Measurements from ENCODE around the gene KLHL21. TPM values are rescaled to one million over a fixed set of nuclear protein-coding genes. Genes with fewer than 3 reads are reported as not detected.
A peak's percentile ranks its signal among the peaks of the same experiment; 100 is the strongest.
"Not testable (repeated sequence)": the region's sequence is repeated elsewhere in the genome, so short reads cannot be mapped to it uniquely, and the experiment has no call there.

Gene KLHL21
- total RNA-seq, 1 donor from 2014 or later: 42.3 TPM

DNA sequence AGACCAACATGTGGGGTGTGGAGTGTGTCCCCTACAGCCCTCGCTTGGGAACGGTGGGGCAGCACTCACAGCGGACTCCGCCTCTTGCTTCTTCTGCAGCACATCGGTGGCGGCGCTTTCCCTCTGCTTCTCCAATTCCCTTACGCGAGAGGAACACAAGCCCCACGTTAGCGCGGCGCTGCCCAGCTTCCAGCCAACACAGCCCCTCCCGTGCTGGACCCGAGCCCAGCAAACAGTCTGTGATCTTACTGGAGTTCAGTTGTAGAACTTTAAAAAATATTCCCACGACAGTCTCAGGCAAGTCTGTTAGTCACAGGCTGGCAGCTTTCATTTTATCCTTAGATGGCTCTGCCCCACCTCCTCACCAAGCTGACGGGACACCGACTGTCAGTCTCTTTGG, 35.6 kb upstream of the KLHL21 start:
- FAIRE-seq: no peak
- TF ChIP-seq EZH2 (IDR thresholded peaks at IDR 0.05; ENCODE audit: insufficient read depth, low read length): no peak
- TF ChIP-seq CTCF (IDR thresholded peaks at IDR 0.05; ENCODE audit: insufficient read depth, low read depth, low read length): no peak
- H3K27me3 Mint-ChIP-seq (ENCODE audit: low read depth, unreplicated experiment): no peaks in the 10 kb centered on the region
- no peaks in the 10 kb centered on the region for H3K9me3 Mint-ChIP-seq (ENCODE audit: unreplicated experiment)
- peaks cover 9% of the 10 kb centered on the region for H3K4me1 ChIP-seq (ENCODE audit: insufficient read depth, low read length)
- no peaks in the 10 kb centered on the region for H3K9me3 ChIP-seq (ENCODE audit: insufficient read depth, low read depth, low read length)
- no peaks in the 10 kb centered on the region for H3K27me3 ChIP-seq (ENCODE audit: insufficient read depth, low read length)
- no peaks in the 10 kb centered on the region for H4K20me1 ChIP-seq (ENCODE audit: insufficient read depth, low read length)
- H3K4me1 Mint-ChIP-seq (ENCODE audit: low read depth, unreplicated experiment): no peaks in the 10 kb centered on the region
- no peak overlapping the region for H3K9ac ChIP-seq (ENCODE audit: low read length)
- no peak overlapping the region for H3K27ac Mint-ChIP-seq (ENCODE audit: unreplicated experiment)
- no peak overlapping the region for H3K4me3 ChIP-seq (ENCODE audit: insufficient read depth, low read depth, low read length)
- no peak overlapping the region for H3K27ac ChIP-seq (ENCODE audit: low read depth, low read length)
- no peaks in the 10 kb centered on the region for H3K79me2 ChIP-seq (ENCODE audit: insufficient read depth, low read length)
- H3K4me3 Mint-ChIP-seq (ENCODE audit: unreplicated experiment): no peak overlapping the region
- peaks cover 14% of the 10 kb centered on the region for H3K36me3 ChIP-seq (ENCODE audit: insufficient read depth, low read length)
- peaks cover 20% of the 10 kb centered on the region for H3K36me3 Mint-ChIP-seq (ENCODE audit: low read depth, unreplicated experiment)
- H3K4me2 ChIP-seq (ENCODE audit: low read length): peak overlapping the region; percentile 20
- peak; percentile 73 for DNase-seq (ENCODE audit: low read depth)
- no peak overlapping the region for H2AFZ ChIP-seq (ENCODE audit: low read depth, low read length)

GRCh38 chr1:6637770-6638169, 35.1 kb upstream of the KLHL21 start:
- H4K20me1 ChIP-seq (ENCODE audit: insufficient read depth, low read length): no peaks in the 10 kb centered on the region
- no peak overlapping the region for H3K9ac ChIP-seq (ENCODE audit: low read length)
- Mint-ChIP-seq H3K27ac (ENCODE audit: unreplicated experiment) (no peak overlapping the region), H3K36me3 (ENCODE audit: low read depth, unreplicated experiment) (peaks cover 19% of the 10 kb centered on the region), H3K27me3 (ENCODE audit: low read depth, unreplicated experiment) (no peaks in the 10 kb centered on the region), H3K4me1 (ENCODE audit: low read depth, unreplicated experiment) (no peaks in the 10 kb centered on the region), H3K4me3 (ENCODE audit: unreplicated experiment) (no peak overlapping the region), H3K9me3 (ENCODE audit: unreplicated experiment) (no peaks in the 10 kb centered on the region)
- H3K4me3 ChIP-seq (ENCODE audit: insufficient read depth, low read depth, low read length): no peak overlapping the region
- peaks cover 14% of the 10 kb centered on the region for H3K36me3 ChIP-seq (ENCODE audit: insufficient read depth, low read length)
- no peaks in the 10 kb centered on the region for H3K9me3 ChIP-seq (ENCODE audit: insufficient read depth, low read depth, low read length)
- FAIRE-seq (no peak), DNase-seq (ENCODE audit: low read depth) (no peak)
- no peak overlapping the region for H3K27ac ChIP-seq (ENCODE audit: low read depth, low read length)
- peaks cover 9% of the 10 kb centered on the region for H3K4me1 ChIP-seq (ENCODE audit: insufficient read depth, low read length)
- no peaks in the 10 kb centered on the region for H3K79me2 ChIP-seq (ENCODE audit: insufficient read depth, low read length)
- H3K4me2 ChIP-seq (ENCODE audit: low read length): peak overlapping the region; percentile 20
- H2AFZ ChIP-seq (ENCODE audit: low read depth, low read length): no peak overlapping the region
- no peak for TF ChIP-seq EZH2 (IDR thresholded peaks at IDR 0.05; ENCODE audit: insufficient read depth, low read length)
- TF ChIP-seq CTCF (IDR thresholded peaks at IDR 0.05; ENCODE audit: insufficient read depth, low read depth, low read length): no peak
- no peaks in the 10 kb centered on the region for H3K27me3 ChIP-seq (ENCODE audit: insufficient read depth, low read length)

DNA sequence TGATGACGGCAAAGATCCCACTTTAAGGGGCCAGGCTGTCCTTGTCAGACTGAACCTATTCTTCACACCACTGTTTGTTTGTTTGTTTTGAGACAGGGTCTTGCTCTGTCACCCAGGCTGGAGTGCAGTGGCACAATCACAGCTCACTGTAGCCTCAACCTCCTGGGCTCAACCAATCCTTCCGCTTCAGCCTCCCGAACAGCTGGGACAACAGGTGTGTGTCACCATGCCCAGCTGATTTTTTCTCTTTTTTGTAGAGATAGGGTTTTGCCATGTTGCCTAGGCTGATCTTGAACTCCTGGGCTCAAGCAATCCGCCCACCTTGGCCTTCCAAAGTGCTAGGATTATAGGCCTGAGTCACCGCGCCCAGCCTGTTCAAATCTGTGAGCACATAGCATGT, 34.1 kb upstream of the KLHL21 start:
- not testable (repeated sequence) for H4K20me1 ChIP-seq (ENCODE audit: insufficient read depth, low read length); H3K9me3 Mint-ChIP-seq (ENCODE audit: unreplicated experiment); H3K27ac Mint-ChIP-seq (ENCODE audit: unreplicated experiment); H3K27me3 ChIP-seq (ENCODE audit: insufficient read depth, low read length); DNase-seq (ENCODE audit: low read depth); H3K4me1 ChIP-seq (ENCODE audit: insufficient read depth, low read length); H3K4me3 Mint-ChIP-seq (ENCODE audit: unreplicated experiment); H3K9me3 ChIP-seq (ENCODE audit: insufficient read depth, low read depth, low read length); FAIRE-seq; H3K79me2 ChIP-seq (ENCODE audit: insufficient read depth, low read length); H3K4me1 Mint-ChIP-seq (ENCODE audit: low read depth, unreplicated experiment); H3K27ac ChIP-seq (ENCODE audit: low read depth, low read length); H3K4me3 ChIP-seq (ENCODE audit: insufficient read depth, low read depth, low read length); H3K4me2 ChIP-seq (ENCODE audit: low read length); H2AFZ ChIP-seq (ENCODE audit: low read depth, low read length); H3K27me3 Mint-ChIP-seq (ENCODE audit: low read depth, unreplicated experiment); H3K9ac ChIP-seq (ENCODE audit: low read length)
- H3K36me3 Mint-ChIP-seq (ENCODE audit: low read depth, unreplicated experiment): peaks cover 16% of the 10 kb centered on the region
- peaks cover 14% of the 10 kb centered on the region for H3K36me3 ChIP-seq (ENCODE audit: insufficient read depth, low read length)

Measured in astrocyte (in vitro differentiated cells and primary cell).